HEK293 (cell line): Measurements from ENCODE around the gene CCDC186.

Experiments used
- OSR2 ChIP-seq: fragments of 450-650 bp; formaldehyde crosslinking; IDR thresholded peaks from 2 replicates; pipeline ENCODE4 v1.5.1; 2016; ENCODE audit warnings: missing biosample characterization, missing genetic modification characterization
- OVOL3 ChIP-seq: fragments of 450-650 bp; formaldehyde crosslinking; IDR thresholded peaks from 2 replicates; pipeline ENCODE4 v1.5.1; 2016; ENCODE audit warnings: missing biosample characterization, missing genetic modification characterization
- REPIN1 ChIP-seq: fragments of 450-650 bp; formaldehyde crosslinking; IDR thresholded peaks from 2 replicates; pipeline ENCODE4 v1.5.1; 2017; ENCODE audit warnings: missing biosample characterization, missing genetic modification characterization, low read depth
- ZBTB48 ChIP-seq: fragments of 450-650 bp; formaldehyde crosslinking; IDR thresholded peaks from 2 replicates; pipeline ENCODE4 v1.5.1; 2016; ENCODE audit warnings: missing biosample characterization, missing genetic modification characterization
- ZNF175 ChIP-seq: fragments of 450-650 bp; formaldehyde crosslinking; IDR thresholded peaks from 2 replicates; pipeline ENCODE4 v1.5.1; 2016; ENCODE audit warnings: missing biosample characterization, missing genetic modification characterization
- ZNF404 ChIP-seq: fragments of 450-650 bp; formaldehyde crosslinking; IDR thresholded peaks from 2 replicates; pipeline ENCODE4 v1.5.1; 2017; ENCODE audit warnings: missing biosample characterization, missing genetic modification characterization
- ZNF792 ChIP-seq: fragments of 450-650 bp; formaldehyde crosslinking; IDR thresholded peaks from 2 replicates; pipeline ENCODE4 v1.5.1; 2016; ENCODE audit warnings: missing biosample characterization, missing genetic modification characterization
- ZSCAN16 ChIP-seq: fragments of 450-650 bp; formaldehyde crosslinking; IDR thresholded peaks from 2 replicates; pipeline ENCODE4 v1.5.1; 2016; ENCODE audit warnings: missing biosample characterization, missing genetic modification characterization
- TF ChIP-seq, protein P1 (sequence below): fragments of 450-650 bp; formaldehyde crosslinking; IDR thresholded peaks from 2 replicates; pipeline ENCODE4 v1.5.1; 2016; ENCODE audit warnings: missing biosample characterization, missing genetic modification characterization
- TF ChIP-seq, protein P2 (sequence below): sonication (generic); formaldehyde crosslinking; IDR thresholded peaks from 2 replicates; pipeline ENCODE4 v1.8.1; 2022; ENCODE audit warnings: mild to moderate bottlenecking, moderate library complexity, missing genetic modification reagents
- TF ChIP-seq, protein P3 (sequence below): fragments of 450-650 bp; formaldehyde crosslinking; IDR thresholded peaks from 2 replicates; pipeline ENCODE4 v1.5.1; 2016; ENCODE audit warnings: missing biosample characterization, missing genetic modification characterization
- TF ChIP-seq, protein P4 (sequence below): fragments of 450-650 bp; formaldehyde crosslinking; IDR thresholded peaks from 2 replicates; pipeline ENCODE4 v1.5.1; 2016; ENCODE audit warnings: missing biosample characterization, missing genetic modification characterization
- TF ChIP-seq, protein P5 (sequence below): fragments of 450-650 bp; formaldehyde crosslinking; IDR thresholded peaks from 2 replicates; pipeline ENCODE4 v1.5.1; 2016; ENCODE audit warnings: missing biosample characterization, missing genetic modification characterization, low read depth
- TF ChIP-seq, protein P6 (sequence below): fragments of 450-650 bp; formaldehyde crosslinking; IDR thresholded peaks from 2 replicates; pipeline ENCODE4 v1.5.1; 2016; ENCODE audit warnings: missing biosample characterization, missing genetic modification characterization, borderline replicate concordance

DNA sequence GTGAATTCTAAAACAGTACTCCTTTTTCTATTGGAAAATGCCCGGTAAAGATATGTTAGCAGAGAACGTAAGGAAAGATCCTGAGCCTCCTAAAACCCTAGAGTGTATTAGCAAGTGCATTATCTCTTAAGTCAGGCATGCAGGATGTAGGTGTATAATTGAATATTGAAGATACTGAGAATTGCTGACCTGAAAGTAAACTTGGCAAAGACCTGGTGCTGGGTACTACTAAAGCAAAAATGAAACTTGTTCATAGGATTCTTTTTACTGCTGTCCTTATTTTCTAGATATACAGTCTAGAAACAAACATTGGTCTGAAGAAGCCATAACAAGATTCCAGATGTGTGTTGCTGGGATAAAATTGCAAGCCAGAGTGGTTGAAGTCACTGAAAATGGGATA is 46.3 kb upstream of the CCDC186 start:
- TF ChIP-seq, protein P1, sequence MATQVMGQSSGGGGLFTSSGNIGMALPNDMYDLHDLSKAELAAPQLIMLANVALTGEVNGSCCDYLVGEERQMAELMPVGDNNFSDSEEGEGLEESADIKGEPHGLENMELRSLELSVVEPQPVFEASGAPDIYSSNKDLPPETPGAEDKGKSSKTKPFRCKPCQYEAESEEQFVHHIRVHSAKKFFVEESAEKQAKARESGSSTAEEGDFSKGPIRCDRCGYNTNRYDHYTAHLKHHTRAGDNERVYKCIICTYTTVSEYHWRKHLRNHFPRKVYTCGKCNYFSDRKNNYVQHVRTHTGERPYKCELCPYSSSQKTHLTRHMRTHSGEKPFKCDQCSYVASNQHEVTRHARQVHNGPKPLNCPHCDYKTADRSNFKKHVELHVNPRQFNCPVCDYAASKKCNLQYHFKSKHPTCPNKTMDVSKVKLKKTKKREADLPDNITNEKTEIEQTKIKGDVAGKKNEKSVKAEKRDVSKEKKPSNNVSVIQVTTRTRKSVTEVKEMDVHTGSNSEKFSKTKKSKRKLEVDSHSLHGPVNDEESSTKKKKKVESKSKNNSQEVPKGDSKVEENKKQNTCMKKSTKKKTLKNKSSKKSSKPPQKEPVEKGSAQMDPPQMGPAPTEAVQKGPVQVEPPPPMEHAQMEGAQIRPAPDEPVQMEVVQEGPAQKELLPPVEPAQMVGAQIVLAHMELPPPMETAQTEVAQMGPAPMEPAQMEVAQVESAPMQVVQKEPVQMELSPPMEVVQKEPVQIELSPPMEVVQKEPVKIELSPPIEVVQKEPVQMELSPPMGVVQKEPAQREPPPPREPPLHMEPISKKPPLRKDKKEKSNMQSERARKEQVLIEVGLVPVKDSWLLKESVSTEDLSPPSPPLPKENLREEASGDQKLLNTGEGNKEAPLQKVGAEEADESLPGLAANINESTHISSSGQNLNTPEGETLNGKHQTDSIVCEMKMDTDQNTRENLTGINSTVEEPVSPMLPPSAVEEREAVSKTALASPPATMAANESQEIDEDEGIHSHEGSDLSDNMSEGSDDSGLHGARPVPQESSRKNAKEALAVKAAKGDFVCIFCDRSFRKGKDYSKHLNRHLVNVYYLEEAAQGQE (tag by site-specific recombination), result no peak
- TF ChIP-seq REPIN1 (tag by site-specific recombination) (no peak), ZBTB48 (tag by site-specific recombination) (no peak), ZSCAN16 (tag by site-specific recombination) (no peak), ZNF175 (tag by site-specific recombination) (no peak), ZNF792 (no peak), OSR2 (tag by site-specific recombination) (no peak), ZNF404 (tag by site-specific recombination) (no peak), OVOL3 (tag by site-specific recombination) (no peak)
- TF ChIP-seq, protein P2, sequence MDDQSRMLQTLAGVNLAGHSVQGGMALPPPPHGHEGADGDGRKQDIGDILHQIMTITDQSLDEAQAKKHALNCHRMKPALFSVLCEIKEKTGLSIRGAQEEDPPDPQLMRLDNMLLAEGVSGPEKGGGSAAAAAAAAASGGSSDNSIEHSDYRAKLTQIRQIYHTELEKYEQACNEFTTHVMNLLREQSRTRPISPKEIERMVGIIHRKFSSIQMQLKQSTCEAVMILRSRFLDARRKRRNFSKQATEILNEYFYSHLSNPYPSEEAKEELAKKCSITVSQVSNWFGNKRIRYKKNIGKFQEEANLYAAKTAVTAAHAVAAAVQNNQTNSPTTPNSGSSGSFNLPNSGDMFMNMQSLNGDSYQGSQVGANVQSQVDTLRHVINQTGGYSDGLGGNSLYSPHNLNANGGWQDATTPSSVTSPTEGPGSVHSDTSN (CRISPR knock-in tag), result no peak
- TF ChIP-seq, protein P3, sequence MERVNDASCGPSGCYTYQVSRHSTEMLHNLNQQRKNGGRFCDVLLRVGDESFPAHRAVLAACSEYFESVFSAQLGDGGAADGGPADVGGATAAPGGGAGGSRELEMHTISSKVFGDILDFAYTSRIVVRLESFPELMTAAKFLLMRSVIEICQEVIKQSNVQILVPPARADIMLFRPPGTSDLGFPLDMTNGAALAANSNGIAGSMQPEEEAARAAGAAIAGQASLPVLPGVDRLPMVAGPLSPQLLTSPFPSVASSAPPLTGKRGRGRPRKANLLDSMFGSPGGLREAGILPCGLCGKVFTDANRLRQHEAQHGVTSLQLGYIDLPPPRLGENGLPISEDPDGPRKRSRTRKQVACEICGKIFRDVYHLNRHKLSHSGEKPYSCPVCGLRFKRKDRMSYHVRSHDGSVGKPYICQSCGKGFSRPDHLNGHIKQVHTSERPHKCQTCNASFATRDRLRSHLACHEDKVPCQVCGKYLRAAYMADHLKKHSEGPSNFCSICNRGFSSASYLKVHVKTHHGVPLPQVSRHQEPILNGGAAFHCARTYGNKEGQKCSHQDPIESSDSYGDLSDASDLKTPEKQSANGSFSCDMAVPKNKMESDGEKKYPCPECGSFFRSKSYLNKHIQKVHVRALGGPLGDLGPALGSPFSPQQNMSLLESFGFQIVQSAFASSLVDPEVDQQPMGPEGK (tag by site-specific recombination), result no peak
- TF ChIP-seq, protein P4, sequence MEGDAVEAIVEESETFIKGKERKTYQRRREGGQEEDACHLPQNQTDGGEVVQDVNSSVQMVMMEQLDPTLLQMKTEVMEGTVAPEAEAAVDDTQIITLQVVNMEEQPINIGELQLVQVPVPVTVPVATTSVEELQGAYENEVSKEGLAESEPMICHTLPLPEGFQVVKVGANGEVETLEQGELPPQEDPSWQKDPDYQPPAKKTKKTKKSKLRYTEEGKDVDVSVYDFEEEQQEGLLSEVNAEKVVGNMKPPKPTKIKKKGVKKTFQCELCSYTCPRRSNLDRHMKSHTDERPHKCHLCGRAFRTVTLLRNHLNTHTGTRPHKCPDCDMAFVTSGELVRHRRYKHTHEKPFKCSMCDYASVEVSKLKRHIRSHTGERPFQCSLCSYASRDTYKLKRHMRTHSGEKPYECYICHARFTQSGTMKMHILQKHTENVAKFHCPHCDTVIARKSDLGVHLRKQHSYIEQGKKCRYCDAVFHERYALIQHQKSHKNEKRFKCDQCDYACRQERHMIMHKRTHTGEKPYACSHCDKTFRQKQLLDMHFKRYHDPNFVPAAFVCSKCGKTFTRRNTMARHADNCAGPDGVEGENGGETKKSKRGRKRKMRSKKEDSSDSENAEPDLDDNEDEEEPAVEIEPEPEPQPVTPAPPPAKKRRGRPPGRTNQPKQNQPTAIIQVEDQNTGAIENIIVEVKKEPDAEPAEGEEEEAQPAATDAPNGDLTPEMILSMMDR, result no peak
- TF ChIP-seq, protein P5, sequence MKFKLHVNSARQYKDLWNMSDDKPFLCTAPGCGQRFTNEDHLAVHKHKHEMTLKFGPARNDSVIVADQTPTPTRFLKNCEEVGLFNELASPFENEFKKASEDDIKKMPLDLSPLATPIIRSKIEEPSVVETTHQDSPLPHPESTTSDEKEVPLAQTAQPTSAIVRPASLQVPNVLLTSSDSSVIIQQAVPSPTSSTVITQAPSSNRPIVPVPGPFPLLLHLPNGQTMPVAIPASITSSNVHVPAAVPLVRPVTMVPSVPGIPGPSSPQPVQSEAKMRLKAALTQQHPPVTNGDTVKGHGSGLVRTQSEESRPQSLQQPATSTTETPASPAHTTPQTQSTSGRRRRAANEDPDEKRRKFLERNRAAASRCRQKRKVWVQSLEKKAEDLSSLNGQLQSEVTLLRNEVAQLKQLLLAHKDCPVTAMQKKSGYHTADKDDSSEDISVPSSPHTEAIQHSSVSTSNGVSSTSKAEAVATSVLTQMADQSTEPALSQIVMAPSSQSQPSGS, result no peak
- TF ChIP-seq, protein P6, sequence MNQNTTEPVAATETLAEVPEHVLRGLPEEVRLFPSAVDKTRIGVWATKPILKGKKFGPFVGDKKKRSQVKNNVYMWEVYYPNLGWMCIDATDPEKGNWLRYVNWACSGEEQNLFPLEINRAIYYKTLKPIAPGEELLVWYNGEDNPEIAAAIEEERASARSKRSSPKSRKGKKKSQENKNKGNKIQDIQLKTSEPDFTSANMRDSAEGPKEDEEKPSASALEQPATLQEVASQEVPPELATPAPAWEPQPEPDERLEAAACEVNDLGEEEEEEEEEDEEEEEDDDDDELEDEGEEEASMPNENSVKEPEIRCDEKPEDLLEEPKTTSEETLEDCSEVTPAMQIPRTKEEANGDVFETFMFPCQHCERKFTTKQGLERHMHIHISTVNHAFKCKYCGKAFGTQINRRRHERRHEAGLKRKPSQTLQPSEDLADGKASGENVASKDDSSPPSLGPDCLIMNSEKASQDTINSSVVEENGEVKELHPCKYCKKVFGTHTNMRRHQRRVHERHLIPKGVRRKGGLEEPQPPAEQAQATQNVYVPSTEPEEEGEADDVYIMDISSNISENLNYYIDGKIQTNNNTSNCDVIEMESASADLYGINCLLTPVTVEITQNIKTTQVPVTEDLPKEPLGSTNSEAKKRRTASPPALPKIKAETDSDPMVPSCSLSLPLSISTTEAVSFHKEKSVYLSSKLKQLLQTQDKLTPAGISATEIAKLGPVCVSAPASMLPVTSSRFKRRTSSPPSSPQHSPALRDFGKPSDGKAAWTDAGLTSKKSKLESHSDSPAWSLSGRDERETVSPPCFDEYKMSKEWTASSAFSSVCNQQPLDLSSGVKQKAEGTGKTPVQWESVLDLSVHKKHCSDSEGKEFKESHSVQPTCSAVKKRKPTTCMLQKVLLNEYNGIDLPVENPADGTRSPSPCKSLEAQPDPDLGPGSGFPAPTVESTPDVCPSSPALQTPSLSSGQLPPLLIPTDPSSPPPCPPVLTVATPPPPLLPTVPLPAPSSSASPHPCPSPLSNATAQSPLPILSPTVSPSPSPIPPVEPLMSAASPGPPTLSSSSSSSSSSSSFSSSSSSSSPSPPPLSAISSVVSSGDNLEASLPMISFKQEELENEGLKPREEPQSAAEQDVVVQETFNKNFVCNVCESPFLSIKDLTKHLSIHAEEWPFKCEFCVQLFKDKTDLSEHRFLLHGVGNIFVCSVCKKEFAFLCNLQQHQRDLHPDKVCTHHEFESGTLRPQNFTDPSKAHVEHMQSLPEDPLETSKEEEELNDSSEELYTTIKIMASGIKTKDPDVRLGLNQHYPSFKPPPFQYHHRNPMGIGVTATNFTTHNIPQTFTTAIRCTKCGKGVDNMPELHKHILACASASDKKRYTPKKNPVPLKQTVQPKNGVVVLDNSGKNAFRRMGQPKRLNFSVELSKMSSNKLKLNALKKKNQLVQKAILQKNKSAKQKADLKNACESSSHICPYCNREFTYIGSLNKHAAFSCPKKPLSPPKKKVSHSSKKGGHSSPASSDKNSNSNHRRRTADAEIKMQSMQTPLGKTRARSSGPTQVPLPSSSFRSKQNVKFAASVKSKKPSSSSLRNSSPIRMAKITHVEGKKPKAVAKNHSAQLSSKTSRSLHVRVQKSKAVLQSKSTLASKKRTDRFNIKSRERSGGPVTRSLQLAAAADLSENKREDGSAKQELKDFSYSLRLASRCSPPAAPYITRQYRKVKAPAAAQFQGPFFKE, result no peak
